ENCODE results near the gene SLC13A3.

The SLC13A3 gene

DNA sequence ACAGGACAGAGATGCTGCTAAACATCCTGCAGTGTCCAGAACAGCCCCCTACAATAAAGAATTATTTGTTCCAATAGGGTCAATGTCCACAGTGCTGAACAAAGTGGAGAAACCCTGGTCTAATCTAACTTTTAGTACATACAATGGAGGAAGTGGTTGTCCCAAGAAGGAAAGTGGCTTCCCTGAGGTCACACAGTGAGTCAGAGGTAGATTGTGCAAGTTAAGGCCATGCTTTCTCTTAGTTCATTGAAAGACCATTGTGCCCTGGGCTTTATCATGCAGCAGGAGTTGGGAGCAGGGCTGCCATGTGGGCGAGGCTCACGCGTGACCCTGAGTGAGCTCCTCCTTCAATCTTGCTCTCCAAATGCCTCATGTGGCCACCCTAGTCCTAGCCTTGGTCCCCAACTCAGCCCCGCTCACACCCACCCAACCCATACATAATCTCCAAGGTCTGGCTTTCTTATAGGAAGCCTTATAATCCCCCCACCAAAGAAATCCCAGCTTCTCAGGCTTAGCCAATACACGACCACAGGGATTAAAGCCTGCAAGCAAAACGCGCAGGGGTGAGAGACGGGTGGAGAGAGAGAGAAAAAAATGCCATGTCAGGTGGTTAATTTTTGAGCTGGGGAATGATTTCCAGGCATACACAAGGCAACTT lies 19.9 kb downstream of the SLC13A3 start:
- DNase-seq, result no peak

DNA sequence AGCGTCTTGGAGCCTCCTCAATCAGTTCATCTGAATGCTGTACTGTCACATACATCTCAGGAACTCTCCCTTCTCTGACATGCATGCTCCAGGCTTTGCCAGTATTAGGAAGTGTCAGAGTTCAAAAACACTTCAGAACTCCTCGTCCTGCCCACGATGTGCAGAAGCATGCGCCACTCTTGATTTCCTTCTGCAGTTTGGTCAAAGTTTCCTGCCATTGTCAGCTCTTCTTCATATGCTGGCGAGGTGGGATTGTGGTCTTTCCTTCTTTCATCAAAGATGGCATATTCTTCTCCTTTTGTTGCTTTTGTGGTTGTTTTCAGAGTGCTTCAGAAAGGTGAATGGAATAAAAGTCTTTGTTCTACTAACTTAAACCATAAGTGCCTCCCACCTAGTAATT lies 21.0 kb downstream of the SLC13A3 start:
- DNase-seq, result no peak

DNA sequence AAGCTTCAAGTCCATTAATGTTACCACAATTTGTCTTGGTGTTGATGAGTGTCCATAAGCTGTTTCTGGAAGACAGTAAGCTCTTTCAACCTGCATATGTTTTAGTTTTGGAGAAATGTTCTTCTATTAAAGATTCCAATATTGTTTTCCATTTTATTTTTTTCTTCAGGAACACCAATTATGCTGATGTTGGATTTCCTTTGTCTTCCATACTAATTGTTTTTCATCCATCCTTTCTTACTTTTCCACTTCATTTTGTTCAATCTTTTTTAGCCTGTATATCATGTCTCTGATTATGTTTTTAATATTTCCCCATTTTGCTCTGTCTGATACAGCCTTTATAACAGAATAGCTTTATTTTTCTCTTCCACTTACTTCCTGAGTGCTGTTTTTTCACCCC lies 21.9 kb downstream of the SLC13A3 start:
- DNase-seq, result no peak

DNA sequence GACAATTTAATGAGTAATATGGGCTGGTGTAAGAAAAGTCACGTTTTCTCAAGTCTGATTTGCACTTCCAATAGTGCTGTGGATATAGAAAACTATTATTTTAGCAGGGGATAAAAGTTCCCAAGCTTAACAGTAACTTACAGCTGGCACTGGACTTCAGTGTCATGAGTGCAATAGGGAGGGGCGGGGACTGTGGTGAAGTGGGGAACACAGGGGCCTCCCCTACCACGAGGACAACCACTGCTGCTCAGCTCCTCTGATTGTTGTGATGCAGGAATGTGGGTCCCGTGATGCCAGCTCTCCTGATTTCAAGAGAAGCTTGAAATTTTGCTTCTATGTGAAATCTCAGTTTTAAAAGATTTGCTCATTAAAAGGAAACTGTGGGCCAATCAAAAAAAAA lies 24.0 kb downstream of the SLC13A3 start:
- no peak for DNase-seq

DNA sequence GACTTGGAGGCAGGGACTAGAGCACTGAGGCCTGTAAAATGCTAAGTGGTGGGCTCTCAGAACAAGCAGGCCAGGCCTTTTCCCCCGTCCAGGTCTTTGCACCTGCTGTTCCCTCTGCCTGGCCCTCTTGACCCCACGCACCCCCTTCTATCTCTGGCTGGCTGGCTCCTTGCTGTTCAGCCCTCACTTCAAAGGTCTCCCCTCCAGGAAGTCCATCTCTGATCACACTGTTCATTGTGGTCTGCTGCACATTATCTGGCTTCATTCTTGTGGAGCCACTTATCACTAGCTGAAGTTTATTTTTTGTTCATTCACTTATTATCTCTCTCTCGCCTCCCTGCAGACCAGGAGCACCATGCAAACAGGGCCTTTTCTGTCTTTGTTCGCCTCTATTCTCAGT lies 24.5 kb downstream of the SLC13A3 start:
- no peak for DNase-seq

DNA sequence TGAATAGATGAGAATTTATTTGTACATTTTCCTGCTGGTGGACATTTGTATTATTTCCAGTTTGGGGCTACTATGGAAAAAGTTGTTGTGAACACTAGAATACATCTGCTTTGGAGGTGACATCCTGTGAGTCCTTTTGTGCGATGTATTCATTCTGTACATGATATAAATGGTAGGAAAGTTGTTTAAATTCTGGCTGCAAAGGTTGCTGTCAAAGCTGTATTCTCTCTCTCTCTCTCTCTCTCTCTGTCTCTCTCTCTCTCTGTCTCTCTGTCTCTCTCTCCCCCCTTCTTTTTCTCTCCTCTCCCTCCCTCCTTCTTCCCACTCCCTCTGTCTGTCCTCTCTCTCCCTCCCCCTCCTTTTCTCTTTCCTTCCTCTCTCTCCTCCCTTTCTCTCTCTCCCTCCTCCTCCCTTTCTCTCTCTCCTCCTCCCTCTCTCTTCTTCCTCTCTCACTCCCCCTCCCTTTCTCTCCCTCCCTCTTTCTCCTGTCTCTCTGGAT lies 25.3 kb downstream of the SLC13A3 start:
- no peak for DNase-seq

DNA sequence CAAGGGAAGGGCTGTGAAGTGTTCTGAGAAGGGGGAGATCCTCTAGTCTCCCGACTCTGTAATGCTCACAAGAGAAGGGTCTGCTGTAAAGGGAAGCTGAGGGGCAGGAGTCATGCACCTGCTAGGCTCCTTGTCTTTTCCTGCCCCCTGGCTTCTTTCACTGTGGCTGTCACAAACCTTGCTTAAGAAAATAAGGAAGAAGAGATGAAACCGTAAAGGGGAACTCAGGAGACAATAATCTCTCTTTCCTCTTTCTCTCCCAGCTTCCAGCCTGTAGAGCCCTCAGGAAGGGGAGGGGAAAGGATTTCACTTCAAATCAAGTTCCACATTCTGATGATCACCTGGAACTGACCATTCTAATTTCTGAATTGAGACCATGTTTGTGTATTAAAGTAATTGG lies 26.3 kb downstream of the SLC13A3 start:
- no peak for DNase-seq

DNA sequence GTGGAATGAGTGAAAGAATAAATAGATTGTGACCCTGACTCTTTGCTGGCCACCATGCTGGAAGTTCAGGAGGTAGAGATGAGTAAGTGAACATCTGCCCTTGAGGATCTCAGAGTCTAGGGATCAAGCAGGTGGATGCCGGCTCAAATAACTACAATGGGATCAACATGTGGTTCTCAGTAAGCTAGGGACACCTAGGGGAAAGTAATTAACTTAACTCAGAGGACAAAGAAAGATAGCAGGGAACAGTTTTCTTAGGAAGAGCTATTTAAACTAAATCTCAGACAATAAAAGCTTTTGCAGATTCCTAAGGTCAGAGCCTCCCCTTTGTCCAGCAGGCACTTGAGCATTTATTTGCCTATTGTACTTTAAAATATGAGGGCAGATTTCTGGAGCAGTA lies 29.1 kb downstream of the SLC13A3 start:
- no peak for DNase-seq

DNA sequence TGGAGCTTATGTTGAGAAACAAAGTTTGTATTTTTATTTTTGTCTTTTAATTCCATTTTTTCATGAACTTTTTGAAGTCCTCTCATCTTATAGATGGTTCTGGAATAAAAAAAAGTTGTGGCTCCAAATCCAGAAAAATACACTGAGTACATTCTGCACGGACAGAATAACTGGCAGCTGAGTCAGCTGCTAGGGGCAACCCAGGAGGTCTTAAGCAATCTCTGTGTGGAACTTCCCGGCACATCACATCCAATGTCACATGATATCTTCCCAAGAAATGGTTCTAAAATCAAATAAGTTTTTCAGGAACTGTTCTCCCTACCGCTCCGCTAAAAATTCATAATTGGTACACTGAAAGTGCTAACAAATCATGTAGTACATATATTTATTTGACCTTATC lies 29.8 kb downstream of the SLC13A3 start:
- DNase-seq, result no peak

DNA sequence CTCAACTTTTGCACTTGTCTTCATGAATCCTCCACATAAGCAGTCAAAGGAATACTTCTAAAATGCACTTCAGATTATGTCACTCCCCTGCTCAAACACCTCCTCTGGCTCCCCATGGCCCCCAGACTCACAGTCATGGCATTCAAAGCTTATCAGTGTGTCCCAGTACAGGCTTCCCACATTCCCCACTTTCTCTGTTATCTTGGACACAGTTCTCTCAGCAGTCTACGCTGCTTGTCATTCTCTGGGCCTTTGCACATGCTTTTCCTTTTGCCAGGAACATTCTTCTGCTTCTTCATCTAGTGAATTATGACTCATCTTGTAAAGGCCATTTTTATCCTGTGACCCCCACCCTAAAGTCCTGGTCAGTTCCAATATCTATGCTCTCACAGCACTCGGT lies 31.8 kb downstream of the SLC13A3 start:
- DNase-seq, result no peak

DNA sequence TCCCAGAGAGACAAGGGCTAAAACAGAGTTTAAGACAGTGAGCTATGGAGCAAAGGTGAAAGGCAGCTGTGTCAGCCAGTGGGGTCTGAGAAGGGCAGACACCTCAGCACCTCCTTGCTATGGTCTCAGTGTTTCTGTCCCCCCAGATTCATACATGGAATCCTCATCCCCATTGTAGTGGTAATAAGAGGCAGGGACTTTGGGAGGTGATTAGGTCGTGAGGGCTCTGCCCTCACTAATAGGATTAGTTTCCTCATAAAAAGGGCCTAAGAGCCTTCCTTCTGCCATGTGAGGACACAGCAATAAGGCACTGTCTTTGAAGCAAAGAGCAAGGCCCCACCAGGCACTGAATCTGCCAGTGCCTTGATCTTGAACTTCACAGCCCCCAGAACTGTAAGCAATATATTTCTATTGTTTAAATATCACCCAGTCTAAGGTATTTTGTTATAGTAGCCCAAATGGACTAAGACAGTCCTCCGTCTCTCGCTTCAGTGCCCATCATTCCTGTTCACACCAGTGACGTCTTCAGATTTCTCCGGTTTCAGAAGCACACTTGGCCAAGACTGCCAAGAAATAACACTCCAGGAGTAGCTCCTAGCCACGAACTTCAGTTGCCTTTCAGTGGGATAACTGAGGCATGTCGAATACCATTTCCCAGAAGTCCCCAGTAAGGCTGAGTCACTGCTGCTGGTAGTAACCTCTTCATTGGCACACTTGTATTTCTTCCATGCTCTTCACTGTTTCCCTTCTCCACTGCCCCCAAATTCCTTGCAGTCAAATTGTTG lies 32.8 kb downstream of the SLC13A3 start:
- no peak for DNase-seq

DNA sequence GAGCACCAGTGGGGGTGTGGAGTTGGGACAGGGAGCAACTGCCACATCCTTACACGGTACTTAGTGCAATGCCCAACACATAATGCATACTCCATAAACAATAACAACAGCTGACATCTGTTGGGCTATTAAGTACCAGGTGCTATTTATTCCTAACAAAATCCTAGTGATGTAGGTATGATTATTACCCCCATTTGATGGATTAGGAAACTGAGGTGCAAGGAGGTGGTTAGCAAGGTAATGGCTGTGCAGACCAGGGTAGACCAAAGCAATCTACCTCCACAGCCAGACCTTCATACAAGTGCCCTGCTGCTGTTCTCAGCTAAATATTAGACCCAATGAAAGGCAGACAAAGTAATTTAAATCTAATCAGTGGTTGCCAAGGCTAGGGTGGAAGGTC lies 36.8 kb downstream of the SLC13A3 start:
- no peak for DNase-seq

DNA sequence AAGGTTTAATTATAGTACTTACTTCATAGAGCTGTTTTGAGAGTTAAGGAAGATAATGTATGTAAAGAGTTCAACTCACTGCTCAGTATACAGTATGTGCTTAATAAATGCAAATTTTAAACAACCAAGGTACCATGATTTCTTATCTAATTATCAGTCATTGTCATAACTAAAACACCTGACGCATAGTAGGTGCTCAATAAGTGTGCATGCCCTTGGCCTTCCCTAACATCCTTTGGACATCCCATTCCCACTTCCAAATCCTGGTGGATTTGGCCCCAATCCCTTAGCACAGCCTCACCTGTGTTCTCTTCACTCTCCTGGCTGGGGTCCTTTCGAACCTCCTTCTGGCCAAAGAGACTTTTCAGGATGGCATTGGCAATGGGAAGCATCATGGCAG lies 41.1 kb downstream of the SLC13A3 start:
- DNase-seq, result no peak

DNA sequence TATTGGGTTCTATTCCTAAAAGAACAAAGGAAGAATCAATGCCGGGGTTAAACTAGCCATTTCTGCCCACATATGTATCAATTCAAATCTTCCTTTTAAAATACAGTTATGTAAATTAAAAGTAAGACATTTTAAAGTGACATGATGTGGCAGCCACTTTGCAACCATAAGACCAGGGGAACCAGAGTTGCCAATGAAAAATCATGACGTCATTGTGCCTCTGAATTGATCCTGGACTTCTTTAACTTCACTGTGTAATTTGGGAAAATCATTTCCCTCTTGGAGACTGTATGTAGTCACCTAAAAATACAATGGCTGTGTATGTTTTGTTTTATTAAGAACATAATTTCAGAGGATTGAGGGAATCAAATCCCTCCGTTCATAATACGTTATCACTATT lies 42.2 kb downstream of the SLC13A3 start:
- no peak for DNase-seq

DNA sequence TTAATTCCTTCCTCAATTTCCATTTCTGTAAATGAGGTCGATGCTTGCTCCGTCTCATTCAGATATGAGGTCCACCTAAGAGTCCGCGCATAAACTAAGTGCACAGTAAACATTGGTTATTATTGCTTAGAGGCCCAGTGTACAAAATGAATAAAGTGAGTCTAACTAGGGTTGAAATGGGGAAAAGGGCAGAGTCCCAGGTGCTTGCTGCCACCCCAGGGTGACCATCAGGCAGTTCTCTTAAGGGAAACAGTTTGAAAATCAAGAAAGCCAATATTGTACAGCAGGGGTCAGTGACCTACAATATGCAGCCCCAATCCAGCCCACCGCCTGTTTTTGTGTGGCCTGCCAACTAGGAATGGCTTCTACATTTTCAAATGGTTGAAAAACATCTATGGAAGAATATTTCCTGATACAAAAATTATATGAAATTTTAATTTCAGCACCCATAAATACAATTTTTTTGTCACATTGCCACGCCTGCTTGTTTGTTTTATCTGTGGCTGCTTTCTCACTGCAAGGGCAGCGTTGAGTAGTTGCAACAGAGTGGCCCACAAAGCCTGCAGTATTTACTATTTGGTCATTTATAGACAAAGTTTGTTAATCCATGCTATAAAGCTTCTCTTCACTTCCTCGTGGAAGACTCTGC lies 43.3 kb downstream of the SLC13A3 start:
- DNase-seq, result no peak

DNA sequence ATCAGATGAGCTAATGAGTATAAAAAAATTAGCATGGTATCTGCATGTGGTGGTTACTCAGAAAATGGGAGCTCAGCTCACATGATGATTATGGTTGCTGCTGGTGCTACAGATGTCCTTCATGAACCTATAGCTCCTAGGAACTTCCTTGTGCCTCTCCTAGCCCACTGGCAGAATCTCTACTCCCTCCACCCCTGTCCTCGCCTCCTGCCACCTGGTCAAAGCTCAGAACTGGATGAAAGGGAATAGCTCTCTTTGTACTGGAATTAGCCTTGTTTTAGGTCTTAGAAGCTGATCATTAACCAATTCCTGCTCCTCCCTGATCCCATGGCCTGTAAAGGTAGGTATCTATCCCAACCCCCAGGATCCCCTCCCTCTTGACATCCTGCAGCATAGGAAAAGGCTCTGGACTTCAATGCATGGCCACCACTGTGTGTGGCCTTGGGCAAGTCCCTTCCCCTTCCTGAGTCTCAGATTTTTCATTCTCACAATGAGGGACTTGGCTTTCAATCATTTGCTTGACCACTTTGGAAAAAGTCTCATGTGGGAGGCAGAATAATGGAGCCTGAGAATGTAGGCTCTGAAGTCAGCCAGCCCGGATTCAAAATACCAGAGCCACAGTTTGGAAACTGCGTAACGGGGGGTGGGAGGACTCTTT lies 43.9 kb downstream of the SLC13A3 start:
- DNase-seq, result no peak

DNA sequence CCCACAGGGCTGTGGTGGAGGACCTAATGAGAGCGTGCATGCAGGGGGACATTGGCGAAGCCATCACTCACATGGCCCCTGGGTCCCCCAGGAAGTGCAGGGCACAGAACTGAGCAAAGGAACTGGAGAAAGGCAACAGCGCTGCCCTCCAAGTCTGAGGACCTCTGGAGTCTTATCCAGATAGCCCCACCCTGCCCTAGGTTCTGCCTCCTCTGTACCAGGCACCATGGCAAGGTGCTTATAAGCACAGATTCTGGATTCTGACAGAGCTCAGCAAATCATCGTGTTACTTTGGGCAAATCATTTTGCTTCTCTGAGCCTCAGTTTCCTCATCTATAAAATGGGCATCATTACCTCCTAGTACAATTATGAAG lies 44.5 kb downstream of the SLC13A3 start:
- DNase-seq, result no peak

DNA sequence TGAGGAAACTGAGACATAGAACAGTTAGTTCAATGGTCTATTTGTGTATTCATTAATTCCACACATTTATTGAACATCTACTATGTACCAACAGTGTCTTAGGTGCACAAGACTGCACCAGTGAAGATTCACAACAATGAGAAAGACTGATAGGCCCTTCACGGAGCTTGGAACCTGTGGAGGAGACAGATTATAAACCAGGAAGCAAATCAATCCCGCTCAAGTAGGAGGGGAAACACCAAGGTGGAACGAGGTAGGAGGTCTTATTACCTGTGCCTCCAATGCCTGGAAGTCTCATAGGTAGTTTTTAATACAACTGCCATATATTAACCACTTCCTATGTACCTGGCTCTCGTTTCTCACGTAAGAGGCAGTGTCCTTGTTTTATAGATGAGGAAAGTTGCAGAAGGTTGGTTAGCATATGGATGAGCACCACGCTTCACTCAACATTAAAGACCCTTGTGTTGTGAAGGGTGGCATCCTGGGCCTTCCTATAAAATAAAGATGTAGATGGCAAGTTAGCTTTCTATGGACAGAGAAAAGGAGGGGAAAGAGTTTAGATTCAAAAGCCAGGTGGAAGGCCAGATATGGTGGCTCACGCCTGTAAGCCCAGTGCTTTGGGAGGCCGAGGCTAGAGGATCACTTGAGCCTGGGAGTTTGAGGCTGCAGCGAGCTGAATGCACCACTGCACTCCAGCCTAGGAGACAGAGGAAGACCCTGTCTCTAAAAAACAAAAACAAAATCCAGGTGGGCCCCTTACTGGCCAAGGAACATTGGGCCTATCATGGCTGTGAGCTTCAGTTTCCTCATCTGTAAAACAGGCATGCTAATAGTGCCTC lies 45.1 kb downstream of the SLC13A3 start:
- DNase-seq, result no peak

DNA sequence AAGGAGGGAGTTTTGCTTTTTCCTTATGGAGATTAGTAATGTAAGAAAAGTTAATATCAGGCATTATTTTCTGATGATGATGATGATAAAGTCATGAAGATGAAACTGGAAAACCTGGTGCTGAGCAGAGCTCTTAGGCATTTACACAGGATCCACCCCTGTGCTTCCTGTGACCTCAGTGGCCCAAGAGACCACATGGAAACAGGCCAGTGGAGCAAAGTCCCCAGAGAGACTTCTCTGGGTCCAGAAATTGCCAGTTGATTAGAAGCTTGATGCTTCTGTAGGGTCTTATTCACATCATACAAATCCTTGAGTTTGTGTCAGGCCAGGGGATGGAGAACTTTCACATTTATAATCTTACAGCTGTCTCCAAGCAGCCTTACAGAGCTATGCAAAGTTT lies 46.1 kb downstream of the SLC13A3 start:
- no peak for DNase-seq

DNA sequence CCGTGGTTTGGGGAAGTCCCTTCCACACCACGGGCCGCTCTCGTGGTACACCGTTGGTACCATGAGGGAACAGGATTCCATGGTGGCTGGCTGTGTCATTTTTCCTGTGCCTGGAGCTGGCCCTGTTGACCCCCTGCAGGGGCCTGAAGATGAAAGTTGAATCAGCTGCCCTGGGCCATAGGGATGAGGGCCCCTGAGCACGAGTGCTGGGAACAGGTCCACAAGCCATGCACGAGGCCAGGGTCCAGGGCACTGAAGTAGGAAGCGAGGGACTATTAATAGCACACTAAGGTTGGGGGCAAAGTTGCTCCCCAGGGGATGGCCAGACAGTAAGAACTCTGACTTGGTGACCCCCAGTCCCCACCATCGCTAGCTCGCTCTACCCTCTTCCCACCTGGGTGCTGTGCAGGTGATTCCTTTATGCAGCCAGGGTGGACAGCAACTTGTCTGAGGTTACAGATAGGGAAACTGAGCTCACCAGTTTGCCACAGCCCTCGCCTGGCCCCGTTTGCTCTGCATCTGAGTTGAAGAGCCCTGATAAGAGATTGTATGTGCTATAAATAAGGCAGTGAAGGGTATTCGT lies 46.6 kb downstream of the SLC13A3 start:
- no peak for DNase-seq

DNA sequence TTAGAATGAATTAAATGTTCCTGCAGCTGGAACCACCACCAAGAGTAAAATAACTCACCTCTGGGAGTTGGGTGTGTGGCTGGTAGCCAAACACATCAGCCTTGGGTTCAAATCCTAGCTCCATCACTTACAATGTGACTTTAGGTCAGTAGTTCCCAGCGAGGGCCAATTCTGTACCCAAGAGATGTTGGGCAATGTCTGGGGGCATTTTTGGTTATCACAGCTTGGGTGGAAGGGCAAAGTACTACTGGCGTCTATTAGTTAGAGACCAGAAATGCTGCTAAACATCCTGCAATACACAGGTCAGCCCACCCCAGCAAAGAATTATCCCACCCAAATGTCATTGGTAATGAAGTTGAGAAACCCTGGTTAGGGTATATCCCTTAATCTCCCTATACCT lies 48.8 kb downstream of the SLC13A3 start:
- DNase-seq, result no peak

DNA sequence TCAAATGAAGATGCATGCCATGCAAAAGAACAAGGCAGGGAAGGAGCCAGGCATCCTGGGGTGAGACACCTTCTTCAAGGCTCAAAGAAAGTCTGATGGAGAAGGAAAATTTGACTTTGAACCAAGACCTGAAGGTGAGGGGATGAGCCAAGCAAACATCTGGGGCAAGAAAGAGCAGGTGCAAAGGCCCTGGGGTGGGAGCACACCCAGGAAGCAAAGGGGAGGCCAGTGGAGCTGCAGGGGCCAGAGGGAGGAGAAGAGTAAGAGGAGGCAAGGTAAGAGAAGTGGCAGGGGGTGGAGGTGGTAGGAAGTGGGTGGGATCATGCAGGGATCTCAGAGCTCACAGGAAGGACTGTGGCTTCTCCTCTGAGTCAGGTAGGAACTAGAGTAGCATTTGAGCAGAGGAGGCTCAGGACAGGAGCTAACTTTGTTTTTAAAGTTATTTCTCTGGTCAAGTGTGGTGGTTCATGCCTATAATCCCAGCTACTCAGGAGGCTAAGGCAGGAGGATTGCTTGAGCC lies 49.6 kb downstream of the SLC13A3 start:
- no peak for DNase-seq

Measured in amniotic stem cell (primary cell).